AG04450 (cell line): Measurements from ENCODE around the gene KRT32. TPM values are rescaled to one million over a fixed set of nuclear protein-coding genes. Genes with fewer than 3 reads are reported as not detected.

Experiments
- CTCF ChIA-PET: fragments of 300-600, 350-600 bp; formaldehyde crosslinking; extraction: SDS; loops from one replicate; lab custom pipeline; 2022; ENCODE audit warnings: antibody characterized with exemption, inconsistent platforms; lab: Charles Lee
- POLR2A ChIA-PET: fragments of 350-600 bp; formaldehyde crosslinking; extraction: SDS; loops from one replicate; lab custom pipeline; 2021; ENCODE audit warnings: antibody characterized with exemption, inconsistent platforms; lab: Yijun Ruan, JAX
- DNase-seq: peaks from one replicate; pipeline ENCODE4 v3.0.0-alpha.2; 2011; ENCODE audit warnings: low read depth, low spot score
- H3K27ac ChIP-seq: one replicate; pipeline ENCODE4 v1.5.1; 2012; ENCODE audit warnings: low read depth, low read length, control low read depth
- H3K27me3 ChIP-seq: one replicate; pipeline ENCODE4 v1.6.0; 2012; ENCODE audit warnings: low read length; ENCODE audit not compliant: control insufficient read depth, insufficient read depth
- H3K4me3 ChIP-seq: 2 replicates; pipeline ENCODE4 v1.5.1; 2011; ENCODE audit warnings: mild to moderate bottlenecking, low read depth, low read length, control low read depth
- H3K9me3 ChIP-seq: 2 replicates; pipeline ENCODE4 v1.5.1; 2012; ENCODE audit warnings: low read length; ENCODE audit not compliant: control insufficient read depth, insufficient read depth
- CTCF ChIP-seq: IDR thresholded peaks from 2 replicates; pipeline ENCODE4 v1.5.1; 2011; ENCODE audit warnings: low read depth, low read length, control low read depth, inconsistent platforms
- polyA plus RNA-seq: library from polyadenylated mRNA; depleted of rRNA; stranded (reverse); fragments of >200 nt; gene quantifications from 2 replicates; pipeline ENCODE4 v1.2.3, GENCODE V29; 2011

KRT32 gene
- polyA plus RNA-seq, 1 experiment: 0.09 TPM

GRCh38 chr17:41480581-41480980 lies 13.4 kb upstream of the KRT32 start:
- POLR2A ChIA-PET: no interaction called here
- CTCF ChIA-PET: interaction anchor here (0.8 kb wide), 1 partner anchor 68 kb away, joined by 4 read pairs; no protein-coding TSS in a partner anchor
- H3K27me3 ChIP-seq: no peaks in the 10 kb centered on the region
- DNase-seq: no peak
- H3K27ac ChIP-seq: no peak overlapping the region
- H3K4me3 ChIP-seq: no peak overlapping the region
- TF ChIP-seq CTCF: no peak
- H3K9me3 ChIP-seq: no peaks in the 10 kb centered on the region; the same call in 1 of the 2 replicates

GRCh38 chr17:41480136-41480535 lies 12.9 kb upstream of the KRT32 start:
- no peaks in the 10 kb centered on the region for H3K27me3 ChIP-seq
- H3K27ac ChIP-seq: no peak overlapping the region
- no peak for TF ChIP-seq CTCF
- ChIA-PET CTCF (interaction anchor here (0.8 kb wide), 1 partner anchor 69 kb away, joined by 4 read pairs; no protein-coding TSS in a partner anchor), POLR2A (no interaction called here)
- H3K9me3 ChIP-seq: no peaks in the 10 kb centered on the region; the same call in 1 of the 2 replicates
- H3K4me3 ChIP-seq: no peak overlapping the region
- no peak for DNase-seq

GRCh38 chr17:41478237-41478636 lies 11.1 kb upstream of the KRT32 start:
- ChIA-PET POLR2A (no interaction called here), CTCF (no interaction called here)
- no peak for TF ChIP-seq CTCF
- Histone ChIP-seq H3K4me3 (no peak overlapping the region), H3K27me3 (no peaks in the 10 kb centered on the region), H3K9me3 (no peaks in the 10 kb centered on the region; the same call in none of the 2 replicates), H3K27ac (no peak overlapping the region)
- DNase-seq: no peak

- Histone ChIP-seq H3K27ac (no peak overlapping the region), H3K4me3 (no peak overlapping the region), H3K27me3 (peaks cover under 1% of the 10 kb centered on the region), H3K9me3 (peaks cover 5% of the 10 kb centered on the region)
- TF ChIP-seq CTCF: no peak
- no peak for DNase-seq
- ChIA-PET POLR2A (no interaction called here), CTCF (no interaction called here)
Measured at GRCh38 chr17:41476866-41477815, 10.0 kb upstream of the KRT32 start.

- no peak for DNase-seq
- Histone ChIP-seq H3K27ac (no peak overlapping the region), H3K9me3 (peaks cover 9% of the 10 kb centered on the region), H3K27me3 (peaks cover 5% of the 10 kb centered on the region), H3K4me3 (no peak overlapping the region)
- POLR2A ChIA-PET: no interaction called here
- TF ChIP-seq CTCF: no peak
- CTCF ChIA-PET: no interaction called here
Measured at GRCh38 chr17:41475421-41475820, 8.2 kb upstream of the KRT32 start.
